ENCODE results near the gene KIAA1671. TPM values are rescaled to one million over a fixed set of nuclear protein-coding genes. Genes with fewer than 3 reads are reported as not detected.

KIAA1671 gene
- total RNA-seq, 1 donor from 2014 or later, result 46.7 TPM

DNA sequence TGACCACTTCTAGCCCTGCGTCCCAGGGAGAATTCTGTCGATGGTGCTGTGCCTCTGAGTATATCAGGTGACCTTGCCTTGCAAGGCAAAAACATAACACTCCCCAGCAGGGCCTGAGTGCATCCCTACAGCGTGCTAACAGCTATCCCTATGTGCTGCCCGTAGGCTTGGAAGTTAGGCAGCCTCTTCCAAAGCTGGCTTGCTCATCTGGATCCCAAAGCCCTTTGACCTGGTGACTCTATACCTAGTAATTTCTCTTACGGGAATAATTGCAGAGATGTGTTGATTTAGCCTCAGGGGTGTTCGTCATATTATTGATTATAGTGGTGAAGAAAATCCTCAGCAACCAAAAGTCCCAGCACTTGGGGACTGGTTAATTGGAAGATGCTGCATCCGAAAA lies 214.6 kb downstream of the KIAA1671 start:
- no peak for ATAC-seq

DNA sequence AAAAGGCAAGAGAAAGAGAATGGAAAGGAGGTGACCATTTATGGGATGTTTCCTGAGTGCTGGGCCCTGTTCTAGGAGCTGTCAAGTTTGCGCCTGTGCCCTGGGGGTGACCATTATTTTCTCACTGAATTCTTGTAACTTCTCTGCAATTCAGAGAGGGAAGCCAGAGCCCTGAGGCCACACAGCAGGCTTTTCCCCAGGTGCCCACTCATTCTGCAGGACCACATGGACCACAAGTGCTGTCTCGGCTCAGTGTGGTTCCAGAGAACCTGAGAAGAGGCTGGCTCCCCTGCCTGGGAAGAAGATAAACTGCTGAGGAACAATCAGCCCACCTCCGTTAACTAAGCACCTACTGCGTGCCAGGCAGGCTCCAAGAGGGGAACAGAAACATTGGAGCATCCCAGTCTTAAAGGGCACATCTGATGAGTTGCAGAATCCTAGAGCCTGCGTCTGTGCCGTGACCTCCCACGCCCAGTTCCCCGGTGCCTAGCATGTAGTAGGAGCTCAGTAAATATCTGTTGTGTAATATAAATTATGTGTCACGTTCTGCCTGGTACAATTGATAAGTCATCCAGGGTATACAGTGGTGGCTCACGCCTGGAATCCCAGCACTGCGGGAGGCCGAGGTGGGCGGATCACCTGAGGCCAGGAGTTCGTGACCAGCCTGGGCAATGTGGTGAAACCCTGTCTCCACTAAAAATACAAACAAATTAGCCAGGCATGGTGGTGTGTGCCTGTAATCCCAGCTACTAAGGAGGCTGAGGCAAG lies 215.5 kb downstream of the KIAA1671 start:
- DNase-seq, result peak; percentile 37
- intact Hi-C loops (cut with DNase I), result no loop called here

More for the DNA sequence above, 214.6 kb downstream of the KIAA1671 start:
- Histone ChIP-seq H3K27ac (no peak overlapping the region), H3K9me3 (no peaks in the 10 kb centered on the region), H3K4me1 (peaks cover 4% of the 10 kb centered on the region), H3K4me3 (no peak overlapping the region), H3K27me3 (no peaks in the 10 kb centered on the region), H3K36me3 (no peaks in the 10 kb centered on the region)
- DNase-seq, result no peak
- intact Hi-C loops (cut with DNase I), result no loop called here
- TF ChIP-seq, protein P1, sequence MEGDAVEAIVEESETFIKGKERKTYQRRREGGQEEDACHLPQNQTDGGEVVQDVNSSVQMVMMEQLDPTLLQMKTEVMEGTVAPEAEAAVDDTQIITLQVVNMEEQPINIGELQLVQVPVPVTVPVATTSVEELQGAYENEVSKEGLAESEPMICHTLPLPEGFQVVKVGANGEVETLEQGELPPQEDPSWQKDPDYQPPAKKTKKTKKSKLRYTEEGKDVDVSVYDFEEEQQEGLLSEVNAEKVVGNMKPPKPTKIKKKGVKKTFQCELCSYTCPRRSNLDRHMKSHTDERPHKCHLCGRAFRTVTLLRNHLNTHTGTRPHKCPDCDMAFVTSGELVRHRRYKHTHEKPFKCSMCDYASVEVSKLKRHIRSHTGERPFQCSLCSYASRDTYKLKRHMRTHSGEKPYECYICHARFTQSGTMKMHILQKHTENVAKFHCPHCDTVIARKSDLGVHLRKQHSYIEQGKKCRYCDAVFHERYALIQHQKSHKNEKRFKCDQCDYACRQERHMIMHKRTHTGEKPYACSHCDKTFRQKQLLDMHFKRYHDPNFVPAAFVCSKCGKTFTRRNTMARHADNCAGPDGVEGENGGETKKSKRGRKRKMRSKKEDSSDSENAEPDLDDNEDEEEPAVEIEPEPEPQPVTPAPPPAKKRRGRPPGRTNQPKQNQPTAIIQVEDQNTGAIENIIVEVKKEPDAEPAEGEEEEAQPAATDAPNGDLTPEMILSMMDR (IDR thresholded peaks at IDR 0.05), result no peak

DNA sequence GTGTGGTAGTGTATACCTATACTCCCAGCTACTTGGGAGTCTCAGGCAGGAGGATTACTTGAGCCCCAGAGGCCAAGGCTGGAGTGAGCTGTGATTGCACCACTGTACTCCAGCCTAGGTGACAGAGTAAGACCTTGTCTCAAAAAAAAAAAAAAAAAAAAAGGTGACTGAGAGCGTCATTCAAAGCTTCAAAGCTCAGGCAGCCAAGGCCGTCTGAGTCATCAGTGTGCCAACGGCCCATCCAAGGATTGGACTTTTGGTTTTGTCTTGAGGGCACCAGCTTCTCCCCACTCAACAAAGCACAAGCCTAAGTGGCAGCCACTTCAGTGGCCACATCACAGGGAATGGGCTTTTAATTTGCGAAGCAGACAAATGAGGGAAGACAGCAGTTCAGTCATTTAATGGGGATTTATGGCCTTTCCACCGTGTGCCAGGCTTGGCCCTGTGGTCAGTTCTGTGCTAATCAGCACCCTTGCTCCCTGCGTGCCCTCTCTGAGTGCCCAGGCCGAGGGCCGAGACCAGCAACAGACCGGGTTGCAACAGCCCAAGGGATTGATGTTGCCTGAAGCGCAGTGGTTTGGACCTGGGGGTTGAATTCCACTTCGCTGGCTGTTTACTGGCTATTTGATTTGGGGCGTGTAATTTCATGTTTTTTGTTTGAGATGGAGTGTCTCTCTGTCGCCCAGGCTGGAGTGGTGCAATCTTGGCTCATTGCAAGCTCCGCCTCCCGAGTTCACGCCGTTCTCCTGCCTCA lies 216.9 kb downstream of the KIAA1671 start:
- H3K36me3 ChIP-seq, result peaks cover 7% of the 10 kb centered on the region
- TF ChIP-seq, protein P1 (IDR thresholded peaks at IDR 0.05), result no peak
- no peaks in the 10 kb centered on the region for H3K9me3 ChIP-seq
- no peak overlapping the region for H3K4me3 ChIP-seq
- intact Hi-C loops (cut with DNase I), result no loop called here
- H3K27me3 ChIP-seq, result no peaks in the 10 kb centered on the region
- peaks cover 4% of the 10 kb centered on the region for H3K4me1 ChIP-seq
- H3K27ac ChIP-seq, result no peak overlapping the region
- DNase-seq (peak; percentile 73), ATAC-seq (peak; percentile 46)

More for the DNA sequence above, 215.5 kb downstream of the KIAA1671 start:
- H3K9me3 ChIP-seq, result no peaks in the 10 kb centered on the region
- TF ChIP-seq, protein P1 (IDR thresholded peaks at IDR 0.05), result no peak
- H3K4me3 ChIP-seq, result no peak overlapping the region
- H3K27ac ChIP-seq, result no peak overlapping the region
- H3K36me3 ChIP-seq, result no peaks in the 10 kb centered on the region
- no peaks in the 10 kb centered on the region for H3K27me3 ChIP-seq
- H3K4me1 ChIP-seq, result peaks cover 4% of the 10 kb centered on the region
- no peak for ATAC-seq

DNA sequence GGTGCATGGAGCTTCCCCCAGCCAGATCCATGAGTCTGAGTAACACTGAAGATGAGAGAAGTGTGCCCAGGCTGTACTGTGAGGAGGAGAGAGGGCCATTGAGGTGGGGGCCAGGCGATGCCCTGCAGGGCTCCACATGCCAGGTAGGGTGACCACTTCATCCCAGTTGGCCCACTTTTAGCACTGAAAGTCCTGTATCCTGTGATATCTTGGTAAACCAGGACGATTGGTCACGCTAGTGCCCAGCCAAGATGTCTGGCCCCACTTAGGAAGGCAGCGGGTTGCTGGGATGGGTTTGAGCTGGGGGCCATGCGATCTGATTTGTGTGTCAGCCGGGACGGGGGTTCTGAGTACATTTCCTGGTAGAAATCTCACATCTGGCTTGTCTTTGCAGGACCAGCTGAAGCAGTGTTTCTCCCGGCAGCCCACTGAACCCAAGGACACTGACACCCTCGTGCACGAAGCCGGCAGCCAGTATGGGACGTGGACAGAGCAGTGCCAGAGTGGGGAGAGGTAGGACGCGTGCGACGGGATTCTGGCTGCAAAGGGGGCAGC lies 218.0 kb downstream of the KIAA1671 start:
- Histone ChIP-seq H3K36me3 (peaks cover 17% of the 10 kb centered on the region), H3K9me3 (no peaks in the 10 kb centered on the region), H3K4me3 (no peak overlapping the region), H3K4me1 (no peaks in the 10 kb centered on the region), H3K27ac (no peak overlapping the region), H3K27me3 (no peaks in the 10 kb centered on the region)
- DNase-seq (peak; percentile 48), ATAC-seq (no peak)
- intact Hi-C loops (cut with DNase I), result no loop called here
- TF ChIP-seq, protein P1 (IDR thresholded peaks at IDR 0.05), result no peak

DNA sequence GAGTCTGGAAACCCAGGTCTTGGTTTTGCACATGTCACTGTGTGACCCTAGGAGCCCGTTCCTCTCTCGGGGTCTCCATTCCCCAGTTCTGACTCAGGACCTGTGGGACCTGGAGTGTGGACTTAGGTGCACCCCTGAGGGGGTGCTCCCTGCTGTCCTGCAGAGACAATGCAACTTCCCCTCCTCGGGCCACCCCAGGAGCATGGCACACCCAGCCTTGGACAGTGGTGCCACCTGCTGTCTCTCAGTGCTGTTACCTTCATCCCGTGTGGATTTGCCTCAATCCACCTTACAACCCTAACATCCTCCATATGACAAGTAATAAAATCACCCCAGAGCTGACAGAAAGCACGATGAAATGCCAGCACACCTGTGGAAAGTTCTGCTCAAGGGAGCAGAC lies 219.6 kb downstream of the KIAA1671 start:
- TF ChIP-seq, protein P1 (IDR thresholded peaks at IDR 0.05), result peak; percentile 49
- ATAC-seq (peak; percentile 76), DNase-seq (peak; percentile 69)
- no peak overlapping the region for H3K4me3 ChIP-seq
- H3K27me3 ChIP-seq, result no peaks in the 10 kb centered on the region
- H3K4me1 ChIP-seq, result no peaks in the 10 kb centered on the region
- H3K9me3 ChIP-seq, result no peaks in the 10 kb centered on the region
- peaks cover 28% of the 10 kb centered on the region for H3K36me3 ChIP-seq
- H3K27ac ChIP-seq, result no peak overlapping the region
- intact Hi-C loops (cut with DNase I), result no loop called here
